ENCODE measurements around the gene OR10AG1.

The OR10AG1 gene, protein sequence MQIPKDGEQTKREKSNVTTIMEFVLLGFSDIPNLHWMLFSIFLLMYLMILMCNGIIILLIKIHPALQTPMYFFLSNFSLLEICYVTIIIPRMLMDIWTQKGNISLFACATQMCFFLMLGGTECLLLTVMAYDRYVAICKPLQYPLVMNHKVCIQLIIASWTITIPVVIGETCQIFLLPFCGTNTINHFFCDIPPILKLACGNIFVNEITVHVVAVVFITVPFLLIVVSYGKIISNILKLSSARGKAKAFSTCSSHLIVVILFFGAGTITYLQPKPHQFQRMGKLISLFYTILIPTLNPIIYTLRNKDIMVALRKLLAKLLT

DNA sequence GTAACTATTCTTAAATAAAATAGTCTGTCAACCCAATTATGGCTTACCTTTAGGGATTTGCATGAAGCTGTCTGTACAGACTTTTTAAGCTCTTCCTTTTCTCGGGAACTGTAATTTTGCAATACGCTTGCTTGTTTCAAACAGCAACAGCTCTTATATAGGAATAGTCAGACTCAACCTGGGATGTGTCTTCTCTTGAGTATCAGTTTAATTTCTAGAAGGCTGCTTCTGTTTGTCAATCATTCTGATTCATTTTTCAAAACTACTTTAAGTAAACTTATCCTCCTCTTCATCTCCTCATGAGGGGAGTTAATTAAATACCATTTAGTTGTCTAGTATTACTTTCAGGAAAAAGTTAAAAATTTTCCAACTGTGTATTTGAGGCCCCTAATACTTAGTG lies at the start of gene OR10AG1:
OR10AG1 (minus strand) TSS at position 101 of the 400 bp plus-strand sequence; CDS start at position 63, 38 bp downstream.
- DNase-seq (ENCODE audit: low read depth in 2 of 2, low spot score in 1 of 2) = no peak

DNA sequence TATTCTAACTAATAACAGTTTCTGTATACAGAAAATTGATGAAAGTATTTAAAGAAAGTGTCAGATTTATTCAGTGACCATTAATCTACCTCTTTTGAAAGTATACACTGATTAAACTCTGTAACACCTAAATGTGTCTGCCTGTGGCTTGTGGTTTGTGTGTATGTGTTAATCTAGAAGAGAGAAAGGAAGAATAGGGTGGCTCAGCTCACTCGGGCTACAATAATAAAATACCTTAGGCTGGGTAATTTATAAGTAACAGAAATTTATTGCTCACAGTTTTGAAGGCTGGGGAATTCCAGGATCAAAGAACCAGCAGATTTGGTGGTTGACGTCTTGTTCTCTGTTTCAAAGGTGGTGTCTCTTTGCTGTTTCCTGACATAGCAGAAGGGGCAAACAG lies 44.1 kb upstream of the OR10AG1 start:
- DNase-seq (ENCODE audit: low read depth in 2 of 2, low spot score in 1 of 2) = no peak

DNA sequence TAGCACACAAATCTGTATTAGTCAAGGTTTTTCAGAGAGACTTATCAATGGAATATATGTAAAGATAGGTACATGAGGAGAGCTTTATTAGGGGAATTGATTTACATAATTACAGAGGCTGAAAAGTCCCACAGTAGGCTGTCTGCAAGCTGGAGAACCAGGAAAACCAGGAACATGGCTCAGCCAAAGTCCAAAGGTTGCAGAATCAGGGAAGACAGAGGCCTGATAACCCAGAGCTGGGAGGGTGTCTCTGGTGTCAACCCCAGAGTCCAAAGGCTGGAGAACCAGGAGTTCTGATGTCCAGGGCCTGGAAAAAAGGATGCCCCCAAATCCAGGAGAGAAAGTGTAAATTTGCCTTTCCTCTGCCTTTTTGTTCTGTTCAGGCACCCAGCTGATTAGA lies 41.0 kb upstream of the OR10AG1 start:
- DNase-seq (ENCODE audit: low read depth in 2 of 2, low spot score in 1 of 2) = no peak

DNA sequence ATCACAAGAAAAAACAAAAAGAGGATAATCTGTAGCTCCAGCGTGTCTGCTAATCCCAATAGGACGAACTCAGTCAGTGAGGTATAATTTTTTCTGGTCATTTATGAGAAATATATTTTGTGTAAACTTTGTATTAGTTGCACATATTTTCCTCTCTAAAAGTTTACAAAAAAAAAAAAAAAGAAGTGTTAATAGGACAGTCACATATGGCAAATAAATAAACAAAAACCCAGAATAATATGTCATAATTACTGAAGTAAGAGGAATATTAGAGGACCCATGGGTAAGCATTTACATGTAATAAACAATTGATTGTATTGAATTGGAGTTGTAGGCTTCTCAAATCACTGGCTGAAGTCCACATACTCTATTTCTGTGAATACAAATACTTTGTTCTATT lies 24.8 kb upstream of the OR10AG1 start, which contains the start of gene OR5F1:
OR5F1 (minus strand) TSS at position 101 of the 400 bp plus-strand sequence; CDS start at position 101, 0 bp downstream.
- DNase-seq (ENCODE audit: low read depth in 2 of 2, low spot score in 1 of 2) = no peak

- no peak for DNase-seq (ENCODE audit: low read depth in 2 of 2, low spot score in 1 of 2)
These were observed 1.2 kb upstream of the OR10AG1 start for GRCh38 chr11:55970935-55971334.

DNA sequence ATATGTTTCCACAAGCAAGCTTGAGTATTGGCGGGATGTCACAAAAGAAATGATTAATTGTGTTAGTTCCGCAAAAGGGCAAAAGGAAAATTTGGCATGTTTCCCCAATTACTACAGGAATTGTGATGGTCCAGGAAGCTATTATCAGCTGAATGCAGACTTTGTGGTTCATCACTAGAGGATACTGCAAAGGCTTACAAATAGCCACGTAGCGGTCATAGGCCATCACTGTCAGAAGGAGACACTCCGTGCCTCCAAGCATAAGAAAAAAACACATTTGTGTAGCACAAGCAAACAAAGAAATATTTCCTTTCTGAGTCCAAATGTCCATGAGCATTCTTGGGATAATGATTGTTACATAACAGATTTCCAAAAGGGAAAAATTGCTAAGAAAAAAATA lies 1.8 kb downstream of the OR10AG1 start:
- no peak for DNase-seq (ENCODE audit: low read depth in 2 of 2, low spot score in 1 of 2)

GRCh38 chr11:55966391-55966790 lies 3.4 kb downstream of the OR10AG1 start:
- no peak for DNase-seq (ENCODE audit: low read depth in 2 of 2, low spot score in 1 of 2)

DNA sequence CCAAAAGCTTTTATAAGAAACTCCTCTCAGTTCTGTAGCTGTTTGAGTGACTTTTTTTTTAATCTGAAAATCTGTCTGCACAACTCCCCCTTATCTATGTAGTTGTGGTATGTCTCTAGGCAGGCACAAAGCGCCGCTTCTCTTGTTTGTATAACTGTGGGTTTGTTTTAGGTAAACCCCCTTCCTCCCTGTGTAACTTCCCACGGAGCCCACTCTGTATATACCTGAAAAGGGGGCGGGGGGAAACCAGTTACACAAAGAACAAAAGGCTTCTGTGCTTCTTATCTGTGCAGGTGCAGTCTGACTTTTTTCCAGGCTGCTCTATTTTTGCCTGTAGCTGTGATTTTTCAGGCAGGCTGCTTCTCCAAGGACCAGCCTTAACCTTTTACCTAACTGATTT lies 13.2 kb downstream of the OR10AG1 start:
- DNase-seq (ENCODE audit: low read depth in 2 of 2, low spot score in 1 of 2) = no peak

DNA sequence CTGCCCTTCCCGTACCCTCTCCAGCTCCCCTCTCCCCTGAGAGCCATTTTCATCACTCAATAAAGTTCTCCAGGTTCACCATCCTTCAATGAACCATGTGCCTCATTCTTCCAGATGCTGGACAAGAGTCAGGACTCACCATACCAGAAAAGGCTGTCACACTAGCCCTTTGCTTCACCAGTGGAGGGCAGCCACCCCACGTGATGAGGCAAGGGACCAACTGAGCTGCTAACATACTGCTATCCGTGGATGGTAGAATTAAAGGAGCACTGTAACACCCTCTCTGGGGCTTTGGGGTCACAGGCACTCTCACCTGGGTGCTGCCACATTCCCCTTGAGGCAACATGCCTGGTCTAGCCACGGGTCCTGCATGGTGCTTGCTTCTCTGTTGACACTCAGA lies 20.4 kb downstream of the OR10AG1 start:
- DNase-seq (ENCODE audit: low read depth in 2 of 2, low spot score in 1 of 2) = no peak

DNA sequence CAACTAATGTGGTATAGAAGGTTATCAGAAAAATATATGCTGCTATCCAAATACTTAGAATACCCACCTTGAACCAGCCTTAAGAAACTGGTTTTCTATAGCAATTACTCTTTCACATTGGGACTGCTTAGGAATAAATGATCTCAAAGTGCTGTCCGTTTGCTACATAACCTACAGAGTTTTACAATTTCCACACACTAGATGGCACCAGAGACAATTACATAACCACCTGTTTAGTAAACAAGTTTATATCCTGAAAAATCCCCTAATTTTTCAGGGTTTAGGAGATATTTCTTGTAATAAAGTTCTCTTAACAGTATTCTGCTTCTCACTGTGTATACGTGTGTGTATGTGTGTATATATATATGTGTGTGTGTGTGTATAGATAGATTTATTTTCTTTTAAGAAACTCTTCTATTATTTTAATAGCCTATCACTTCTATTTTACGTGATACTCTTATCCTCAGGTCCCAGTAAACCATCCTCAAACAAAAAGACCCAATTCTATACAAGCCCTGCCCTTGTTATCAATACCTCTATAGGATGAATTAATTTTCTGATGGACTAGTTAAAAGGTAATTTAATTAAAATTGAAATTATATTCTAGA lies 26.9 kb downstream of the OR10AG1 start:
- no peak for DNase-seq (ENCODE audit: low read depth in 2 of 2, low spot score in 1 of 2)

DNA sequence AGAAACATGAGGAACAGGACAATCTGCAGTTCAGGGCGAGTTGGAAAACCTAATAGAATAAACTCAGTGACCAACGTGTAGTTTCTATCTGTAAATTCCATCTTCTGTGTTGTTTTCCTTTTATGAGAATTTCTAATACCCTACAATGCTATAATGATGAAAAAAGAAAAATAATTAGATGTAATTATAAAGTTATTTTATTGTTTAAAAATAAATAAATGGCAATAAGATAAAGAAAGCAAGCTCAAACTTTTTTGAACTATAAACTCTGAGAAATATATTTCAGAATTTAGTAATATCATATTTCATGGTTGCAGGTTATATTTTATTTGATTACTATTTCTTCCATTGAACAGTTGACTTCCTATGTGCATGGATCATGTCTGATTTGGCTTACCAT lies 33.4 kb downstream of the OR10AG1 start, which contains the start of gene OR5I1:
OR5I1 (minus strand) TSS at position 101 of the 400 bp plus-strand sequence; CDS start at position 101, 0 bp downstream.
- DNase-seq (ENCODE audit: low read depth in 2 of 2, low spot score in 1 of 2) = no peak

DNA sequence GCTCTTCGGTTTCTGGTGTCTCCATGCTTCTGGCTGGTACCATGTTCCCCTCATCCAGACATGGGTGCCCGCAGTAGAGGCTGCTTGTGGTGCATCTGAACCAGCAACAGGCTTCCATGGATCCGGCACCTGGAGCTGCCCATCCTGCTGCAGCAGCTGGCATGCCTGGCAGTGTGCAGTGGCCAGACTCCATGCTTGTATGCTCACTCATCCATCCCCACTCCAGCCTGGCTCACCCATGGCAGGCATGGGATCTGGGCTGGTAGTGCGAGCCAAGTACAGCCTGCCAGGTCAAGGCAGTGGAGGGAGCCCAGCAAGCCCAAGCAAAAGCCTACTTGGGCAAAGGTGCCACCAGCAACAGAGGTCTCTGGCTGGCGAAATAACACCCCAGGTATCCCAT lies 49.2 kb downstream of the OR10AG1 start:
- DNase-seq (ENCODE audit: low read depth in 2 of 2, low spot score in 1 of 2) = no peak
